ENCODE results near the gene MRPS31. TPM values are rescaled to one million over a fixed set of nuclear protein-coding genes. Genes with fewer than 3 reads are reported as not detected.
A peak's percentile ranks its signal among the peaks of the same experiment; 100 is the strongest.

The MRPS31 gene
- total RNA-seq, result 10 to 100 TPM; 21.9 to 33.1 (median 27.1) TPM
- polyA plus RNA-seq, result 10 to 100 TPM; 40.6 to 62.7 TPM
- long read RNA-seq, donor 1, transcript MRPS31-201 (7 exons, 1,462 nt), result major isoform, 54 of 66 reads
- long read RNA-seq, donor 1, partial matches to known transcripts, result 7 of 66 reads
- long read RNA-seq, donor 1, other reads (novel, unspliced or antisense), result 5 of 66 reads
- long read RNA-seq, donor 2, transcript MRPS31-201 (7 exons, 1,462 nt), result major isoform, 94 of 103 reads
- long read RNA-seq, donor 2, partial matches to known transcripts, result 7 of 103 reads
- long read RNA-seq, donor 2, other reads (novel, unspliced or antisense), result 2 of 103 reads
- long read RNA-seq, donor 3, transcript MRPS31-201 (7 exons, 1,462 nt), result major isoform, 43 of 52 reads
- long read RNA-seq, donor 3, partial matches to known transcripts, result 6 of 52 reads
- long read RNA-seq, donor 3, other reads (novel, unspliced or antisense), result 3 of 52 reads

- ATAC-seq (peak; percentile 99 to 100 (median 100)), DNase-seq (peak; percentile 95 to 98 (median 97))
- Histone ChIP-seq H3K4me3 (peak within 1 kb of the TSS; percentile 58 to 90 (median 75)), H3K9me3 (no peaks in the 10 kb centered on the region), H3K27ac (peak within 1 kb of the TSS; percentile 63 to 92 (median 84)), H3K4me1 (peaks cover 0 to 25% (median 13%) of the 10 kb centered on the region in 12 donors), H3K27me3 (no peaks in the 10 kb centered on the region), H3K36me3 (peaks cover 0 to 10% (median 5%) of the 10 kb centered on the region in 9 donors)
- intact Hi-C loops (cut with DNase I), result loop anchor here in 8 of 10 donors (5.0 to 10.0 kb wide), 8 partner anchors 89 to 1086 kb away; partner anchors contain the start of genes WBP4 (in 4 of the 8) and MTRF1 (in 1 of the 8)
- WGBS, 4 donors, result 0 to 1% (median 1%) methylated on average over 48 to 52 of the region's 52 CpGs
- TF ChIP-seq POLR2A (IDR thresholded peaks at IDR 0.05), result peak in 1 of 2 donors; percentile 63
- TF ChIP-seq CTCF (IDR thresholded peaks at IDR 0.05), result no peak
Measured at GRCh38 chr13:40770934-40771618, at the start of gene MRPS31. MRPS31 (minus strand) TSS chr13:40771190; CDS start chr13:40771136, 54 bp downstream.

- H3K27me3 ChIP-seq, result no peaks in the 10 kb centered on the region
- WGBS, 4 donors, result 81 to 86% (median 83%) methylated on average over 1 of the region's 1 CpG
- intact Hi-C loops (cut with DNase I), result no loop called here
- H3K9me3 ChIP-seq, result peaks cover 0 to 21% (median 0%) of the 10 kb centered on the region in 12 donors
- DNase-seq (no peak), ATAC-seq (no peak)
- H3K4me3 ChIP-seq, result no peak overlapping the region
- H3K27ac ChIP-seq, result no peak overlapping the region
- TF ChIP-seq POLR2A (IDR thresholded peaks at IDR 0.05), result no peak
- no peak for TF ChIP-seq CTCF (IDR thresholded peaks at IDR 0.05)
- no peaks in the 10 kb centered on the region for H3K4me1 ChIP-seq
- H3K36me3 ChIP-seq, result peaks cover 0 to 7% (median 0%) of the 10 kb centered on the region in 9 donors
Measured at GRCh38 chr13:40819797-40820315, 48.9 kb upstream of the MRPS31 start.

GRCh38 chr13:40818926-40819325 is 47.9 kb upstream of the MRPS31 start:
- WGBS, 4 donors, result 90 to 92% (median 91%) methylated on average over 5 of the region's 5 CpGs
- DNase-seq (no peak), ATAC-seq (no peak)
- H3K4me1 ChIP-seq, result no peaks in the 10 kb centered on the region
- H3K36me3 ChIP-seq, result peaks cover 0 to 7% (median 0%) of the 10 kb centered on the region in 9 donors
- intact Hi-C loops (cut with DNase I), result no loop called here
- no peak overlapping the region for H3K4me3 ChIP-seq
- no peaks in the 10 kb centered on the region for H3K27me3 ChIP-seq
- H3K27ac ChIP-seq, result no peak overlapping the region
- TF ChIP-seq CTCF (IDR thresholded peaks at IDR 0.05) (no peak), POLR2A (IDR thresholded peaks at IDR 0.05) (no peak)
- peaks cover 0 to 22% (median 0%) of the 10 kb centered on the region in 12 donors for H3K9me3 ChIP-seq

Data from heart left ventricle (tissue), 16 donors.